IMR-90 (cell line): ENCODE data around the gene NHLRC3. TPM values are rescaled to one million over a fixed set of nuclear protein-coding genes. Genes with fewer than 3 reads are reported as not detected.

Experiments
- ATAC-seq: fragments of 200-7000 bp; cut with Tn5 transposase; 2 replicates; pipeline ENCODE4 v1.9.1; 2020; ENCODE audit warnings: low read depth, mild to moderate bottlenecking, moderate library complexity
- BruUV-seq: library from RNA; stranded (reverse); fragments of 400-500 nt; replicated peaks from 2 replicates; lab custom pipeline; 2021; lab: Mats Ljungman, UMichigan
- CTCF ChIA-PET: fragments of 300-600 bp; formaldehyde crosslinking; extraction: SDS; loops from one replicate; lab custom pipeline; 2021; ENCODE audit warnings: antibody characterized with exemption; lab: Yijun Ruan, JAX
- POLR2A ChIA-PET: fragments of 300-600 bp; sonication (Branson Sonifier 250); formaldehyde crosslinking; loops from one replicate; lab custom pipeline; 2022; ENCODE audit warnings: antibody characterized with exemption; ENCODE audit not compliant: unreplicated experiment; lab: Charles Lee
- DNase-seq: peaks from one replicate; pipeline ENCODE4 v3.0.0; 2013
- H2AFZ ChIP-seq: replicated peaks from 2 replicates; pipeline ENCODE3; 2013; ENCODE audit warnings: low read length, mild to moderate bottlenecking; ENCODE audit not compliant: poor library complexity
- H2AK5ac ChIP-seq: 2 replicates; pipeline ENCODE4 v1.6.1; 2013; ENCODE audit warnings: low read depth, low read length, inconsistent platforms
- H2AK9ac ChIP-seq: replicated peaks from 2 replicates; pipeline ENCODE3; 2013; ENCODE audit warnings: mild to moderate bottlenecking, low read depth, low read length, moderate library complexity; ENCODE audit not compliant: poor library complexity
- H2BK120ac ChIP-seq: 2 replicates; pipeline ENCODE4 v1.6.1; 2013; ENCODE audit warnings: low read depth, low read length, inconsistent platforms
- H2BK15ac ChIP-seq: 3 replicates; pipeline ENCODE4 v1.6.1; 2013; ENCODE audit warnings: low read depth, low read length, inconsistent platforms
- H2BK20ac ChIP-seq: 2 replicates; pipeline ENCODE4 v1.6.1; 2013; ENCODE audit warnings: low read depth, mild to moderate bottlenecking, inconsistent platforms, low read length, moderate library complexity
- H2BK5ac ChIP-seq: 2 replicates; pipeline ENCODE4 v1.6.1; 2013; ENCODE audit warnings: mild to moderate bottlenecking, low read depth, low read length, inconsistent platforms; ENCODE audit not compliant: poor library complexity, severe bottlenecking
- H3K14ac ChIP-seq: replicated peaks from 2 replicates; pipeline ENCODE4 v1.6.1; 2013; ENCODE audit warnings: low read depth, low read length, inconsistent platforms
- H3K18ac ChIP-seq: 2 replicates; pipeline ENCODE4 v1.6.1; 2013; ENCODE audit warnings: low read depth, low read length, control low read depth
- H3K23ac ChIP-seq: 2 replicates; pipeline ENCODE4 v1.6.1; 2013; ENCODE audit warnings: low read depth, low read length, inconsistent platforms
- H3K27ac ChIP-seq: 2 replicates; pipeline ENCODE4 v1.5.1; 2013; ENCODE audit warnings: mild to moderate bottlenecking, control low read depth, low read length; ENCODE audit not compliant: insufficient read depth
- H3K27me3 ChIP-seq: 2 replicates; pipeline ENCODE4 v1.6.1; 2013; ENCODE audit warnings: low read length; ENCODE audit not compliant: control insufficient read depth, insufficient read depth
- H3K36me3 ChIP-seq: 2 replicates; pipeline ENCODE4 v1.6.1; 2013; ENCODE audit warnings: low read length, mixed read lengths; ENCODE audit not compliant: control insufficient read depth, insufficient read depth
- H3K4ac ChIP-seq: 2 replicates; pipeline ENCODE4 v1.6.1; 2013; ENCODE audit warnings: low read depth, low read length, inconsistent platforms
- H3K4me1 ChIP-seq: 2 replicates; pipeline ENCODE4 v1.6.1; 2013; ENCODE audit warnings: low read length, mixed read lengths; ENCODE audit not compliant: control insufficient read depth, insufficient read depth
- H3K4me2 ChIP-seq: 2 replicates; pipeline ENCODE4 v1.6.1; 2013; ENCODE audit warnings: low read depth, mild to moderate bottlenecking, control low read depth, low read length, moderate library complexity
- H3K4me3 ChIP-seq: 2 replicates; pipeline ENCODE4 v1.5.1; 2013; ENCODE audit warnings: low read depth, mild to moderate bottlenecking, control low read depth, low read length, moderate library complexity; ENCODE audit not compliant: insufficient read depth
- H3K56ac ChIP-seq: 2 replicates; pipeline ENCODE4 v1.6.1; 2013; ENCODE audit warnings: low read length, inconsistent platforms; ENCODE audit not compliant: insufficient read depth; ENCODE audit errors: extremely low read depth
- H3K79me1 ChIP-seq, 2 experiments: 2 replicates each; pipeline ENCODE4 v1.6.1; 2013; ENCODE audit warnings: low read length in 2 of 2, inconsistent platforms in 1 of 2, low read depth in 1 of 2
- H3K9ac ChIP-seq: 2 replicates; pipeline ENCODE4 v1.6.1; 2013; ENCODE audit warnings: low read depth, low read length, control low read depth
- H3K9me1 ChIP-seq: 2 replicates; pipeline ENCODE4 v1.6.1; 2013; ENCODE audit warnings: low read length, inconsistent platforms; ENCODE audit not compliant: insufficient read depth
- H3K9me3 ChIP-seq: 2 replicates; pipeline ENCODE4 v1.6.1; 2013; ENCODE audit warnings: low read length; ENCODE audit not compliant: control insufficient read depth, insufficient read depth
- H4K20me1 ChIP-seq: 2 replicates; pipeline ENCODE4 v1.6.1; 2013; ENCODE audit warnings: low read length, inconsistent platforms; ENCODE audit not compliant: insufficient read depth
- H4K5ac ChIP-seq: 2 replicates; pipeline ENCODE4 v1.6.1; 2013; ENCODE audit warnings: mild to moderate bottlenecking, low read depth, low read length, control low read depth
- H4K8ac ChIP-seq, 2 experiments: 2 replicates each; pipeline ENCODE4 v1.6.1; 2013; ENCODE audit warnings: low read depth in 2 of 2, low read length in 2 of 2, control low read depth in 1 of 2, inconsistent platforms in 1 of 2
- H4K91ac ChIP-seq: 2 replicates; pipeline ENCODE4 v1.6.1; 2013; ENCODE audit warnings: low read depth, low read length, inconsistent platforms; ENCODE audit not compliant: insufficient read depth
- CEBPB ChIP-seq: IDR thresholded peaks from 2 replicates; pipeline ENCODE4 v1.6.1; 2012; ENCODE audit warnings: low read depth, low read length, improper control_type of control experiment
- CTCF ChIP-seq: conservative IDR thresholded peaks from 2 replicates; pipeline ENCODE4 v1.5.1; 2012; ENCODE audit warnings: mild to moderate bottlenecking, low read depth, low read length, improper control_type of control experiment
- MXI1 ChIP-seq: IDR thresholded peaks from 2 replicates; pipeline ENCODE4 v1.6.1; 2012; ENCODE audit warnings: low read depth, mild to moderate bottlenecking, low read length, moderate library complexity, borderline replicate concordance
- RAD21 ChIP-seq: IDR thresholded peaks from 2 replicates; pipeline ENCODE4 v1.6.1; 2012; ENCODE audit warnings: low read length, improper control_type of control experiment
- RCOR1 ChIP-seq: IDR thresholded peaks from 2 replicates; pipeline ENCODE4 v1.6.1; 2012; ENCODE audit warnings: mild to moderate bottlenecking, low read length, improper control_type of control experiment; ENCODE audit not compliant: insufficient replicate concordance
- dilution Hi-C: fragments of 300-500 bp; cut with HindIII; formaldehyde crosslinking; loops from one replicate; pipeline ENCODE4 v1.14.3; 2018; ENCODE audit warnings: low sequenced_read_pairs; ENCODE audit not compliant: unreplicated experiment
- in situ Hi-C: fragments of 300-500 bp; cut with MboI; formaldehyde crosslinking; loops from 3 replicates; pipeline ENCODE4 v1.14.3; 2019; ENCODE audit warnings: low sequenced_read_pairs, inconsistent platforms, mixed read lengths
- intact Hi-C: fragments of 100-400 bp; cut with micrococcal nuclease; formaldehyde crosslinking; loops from 2 replicates; pipeline ENCODE4 v1.10.0; 2022
- polyA plus RNA-seq, 3 experiments: library from polyadenylated mRNA; depleted of rRNA; stranded (reverse); fragments of >200 nt; gene quantifications; 2 replicates each; pipeline ENCODE4 v1.2.3, GENCODE V29; 2012; ENCODE audit warnings: low replicate concordance in 1 of 3
- total RNA-seq: library from RNA; depleted of rRNA; stranded (reverse); fragments of >200 nt; gene quantifications from 2 replicates; pipeline ENCODE4 v1.2.3, GENCODE V29; 2012

NHLRC3 gene
- total and polyA plus RNA-seq, 2 of the 4 experiments (the other 2 are of a cell fraction): 3.0 to 4.2 TPM

GRCh38 chr13:39091586-39091985 is 53.3 kb downstream of the NHLRC3 start:
- Histone ChIP-seq H4K8ac (no peak overlapping the region), H2BK20ac (no peak overlapping the region), H2BK15ac (no peak overlapping the region), H3K56ac (no peak overlapping the region), H3K79me1 (no peaks in the 10 kb centered on the region), H4K91ac (no peak overlapping the region), H4K5ac (no peak overlapping the region), H3K9me1 (no peaks in the 10 kb centered on the region), H2AK5ac (no peak overlapping the region), H2AK9ac (no peak overlapping the region), H3K27ac (no peak overlapping the region), H3K9ac (no peak overlapping the region), H3K27me3 (no peaks in the 10 kb centered on the region), H3K18ac (no peak overlapping the region), H3K14ac (no peak overlapping the region), H2AFZ (no peak overlapping the region), H3K4me2 (no peak overlapping the region), H2BK120ac (no peak overlapping the region), H3K9me3 (no peaks in the 10 kb centered on the region), H4K20me1 (no peaks in the 10 kb centered on the region), H3K4me1 (no peaks in the 10 kb centered on the region), H3K36me3 (no peaks in the 10 kb centered on the region), H3K4me3 (no peak overlapping the region), H3K23ac (no peak overlapping the region), H2BK5ac (no peak overlapping the region), H3K4ac (no peak overlapping the region)
- DNase-seq: no peak
- intact Hi-C loops: no loop called here
- in situ Hi-C loops: no loop called here
- no peak for ATAC-seq
- CTCF ChIA-PET: no interaction called here
- POLR2A ChIA-PET: no interaction called here
- TF ChIP-seq RCOR1: no peak
- no peak for TF ChIP-seq CTCF
- TF ChIP-seq RAD21: no peak
- no peak for TF ChIP-seq MXI1
- no peak for TF ChIP-seq CEBPB
- BruUV-seq: no TSS peak
- dilution Hi-C loops: no loop called here
